ENCODE data around the gene MYZAP.

DNA sequence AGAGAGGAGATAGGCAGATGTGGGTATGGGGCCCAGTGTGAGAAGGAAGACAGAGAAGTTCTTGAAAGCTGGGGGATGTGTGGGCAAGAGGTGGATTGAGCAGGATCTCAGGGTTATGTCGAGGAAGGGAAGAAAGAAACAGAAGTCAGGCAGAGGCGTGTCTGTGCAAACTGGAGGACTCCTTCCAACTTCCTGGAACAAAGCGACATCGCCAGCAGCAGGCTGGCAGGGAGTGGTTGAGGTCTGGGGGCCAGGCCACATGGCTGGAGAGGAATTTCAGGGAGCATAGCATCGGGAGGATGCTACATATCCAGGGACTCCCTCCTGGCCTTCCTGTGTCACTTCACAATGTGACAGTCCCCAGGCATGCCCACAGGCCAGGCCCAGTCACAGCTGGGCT, 42.9 kb upstream of the MYZAP start:
- TF ChIP-seq, protein P1, sequence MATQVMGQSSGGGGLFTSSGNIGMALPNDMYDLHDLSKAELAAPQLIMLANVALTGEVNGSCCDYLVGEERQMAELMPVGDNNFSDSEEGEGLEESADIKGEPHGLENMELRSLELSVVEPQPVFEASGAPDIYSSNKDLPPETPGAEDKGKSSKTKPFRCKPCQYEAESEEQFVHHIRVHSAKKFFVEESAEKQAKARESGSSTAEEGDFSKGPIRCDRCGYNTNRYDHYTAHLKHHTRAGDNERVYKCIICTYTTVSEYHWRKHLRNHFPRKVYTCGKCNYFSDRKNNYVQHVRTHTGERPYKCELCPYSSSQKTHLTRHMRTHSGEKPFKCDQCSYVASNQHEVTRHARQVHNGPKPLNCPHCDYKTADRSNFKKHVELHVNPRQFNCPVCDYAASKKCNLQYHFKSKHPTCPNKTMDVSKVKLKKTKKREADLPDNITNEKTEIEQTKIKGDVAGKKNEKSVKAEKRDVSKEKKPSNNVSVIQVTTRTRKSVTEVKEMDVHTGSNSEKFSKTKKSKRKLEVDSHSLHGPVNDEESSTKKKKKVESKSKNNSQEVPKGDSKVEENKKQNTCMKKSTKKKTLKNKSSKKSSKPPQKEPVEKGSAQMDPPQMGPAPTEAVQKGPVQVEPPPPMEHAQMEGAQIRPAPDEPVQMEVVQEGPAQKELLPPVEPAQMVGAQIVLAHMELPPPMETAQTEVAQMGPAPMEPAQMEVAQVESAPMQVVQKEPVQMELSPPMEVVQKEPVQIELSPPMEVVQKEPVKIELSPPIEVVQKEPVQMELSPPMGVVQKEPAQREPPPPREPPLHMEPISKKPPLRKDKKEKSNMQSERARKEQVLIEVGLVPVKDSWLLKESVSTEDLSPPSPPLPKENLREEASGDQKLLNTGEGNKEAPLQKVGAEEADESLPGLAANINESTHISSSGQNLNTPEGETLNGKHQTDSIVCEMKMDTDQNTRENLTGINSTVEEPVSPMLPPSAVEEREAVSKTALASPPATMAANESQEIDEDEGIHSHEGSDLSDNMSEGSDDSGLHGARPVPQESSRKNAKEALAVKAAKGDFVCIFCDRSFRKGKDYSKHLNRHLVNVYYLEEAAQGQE (IDR thresholded peaks at IDR 0.05; ENCODE audit: insufficient replicate concordance, low read depth), result no peak
- no peak for TF ChIP-seq POLR2AphosphoS5 (IDR thresholded peaks at IDR 0.05; ENCODE audit: low read depth)
- TF ChIP-seq, protein P2, sequence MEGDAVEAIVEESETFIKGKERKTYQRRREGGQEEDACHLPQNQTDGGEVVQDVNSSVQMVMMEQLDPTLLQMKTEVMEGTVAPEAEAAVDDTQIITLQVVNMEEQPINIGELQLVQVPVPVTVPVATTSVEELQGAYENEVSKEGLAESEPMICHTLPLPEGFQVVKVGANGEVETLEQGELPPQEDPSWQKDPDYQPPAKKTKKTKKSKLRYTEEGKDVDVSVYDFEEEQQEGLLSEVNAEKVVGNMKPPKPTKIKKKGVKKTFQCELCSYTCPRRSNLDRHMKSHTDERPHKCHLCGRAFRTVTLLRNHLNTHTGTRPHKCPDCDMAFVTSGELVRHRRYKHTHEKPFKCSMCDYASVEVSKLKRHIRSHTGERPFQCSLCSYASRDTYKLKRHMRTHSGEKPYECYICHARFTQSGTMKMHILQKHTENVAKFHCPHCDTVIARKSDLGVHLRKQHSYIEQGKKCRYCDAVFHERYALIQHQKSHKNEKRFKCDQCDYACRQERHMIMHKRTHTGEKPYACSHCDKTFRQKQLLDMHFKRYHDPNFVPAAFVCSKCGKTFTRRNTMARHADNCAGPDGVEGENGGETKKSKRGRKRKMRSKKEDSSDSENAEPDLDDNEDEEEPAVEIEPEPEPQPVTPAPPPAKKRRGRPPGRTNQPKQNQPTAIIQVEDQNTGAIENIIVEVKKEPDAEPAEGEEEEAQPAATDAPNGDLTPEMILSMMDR (IDR thresholded peaks at IDR 0.05; ENCODE audit: insufficient read depth, low read length), result no peak
- TF ChIP-seq GABPA (IDR thresholded peaks at IDR 0.05; ENCODE audit: low read depth), result no peak
- no peak for TF ChIP-seq SPI1 (IDR thresholded peaks at IDR 0.05; ENCODE audit: borderline replicate concordance, low read depth)

Data from HL-60 (cell line).